ELR (cell line): ENCODE measurements around the gene SPATS2.

Source experiments
- DNase-seq: peaks from one replicate; pipeline ENCODE4 v3.0.0-alpha.2; 2015; ENCODE audit warnings: low read depth

SPATS2 gene

DNA sequence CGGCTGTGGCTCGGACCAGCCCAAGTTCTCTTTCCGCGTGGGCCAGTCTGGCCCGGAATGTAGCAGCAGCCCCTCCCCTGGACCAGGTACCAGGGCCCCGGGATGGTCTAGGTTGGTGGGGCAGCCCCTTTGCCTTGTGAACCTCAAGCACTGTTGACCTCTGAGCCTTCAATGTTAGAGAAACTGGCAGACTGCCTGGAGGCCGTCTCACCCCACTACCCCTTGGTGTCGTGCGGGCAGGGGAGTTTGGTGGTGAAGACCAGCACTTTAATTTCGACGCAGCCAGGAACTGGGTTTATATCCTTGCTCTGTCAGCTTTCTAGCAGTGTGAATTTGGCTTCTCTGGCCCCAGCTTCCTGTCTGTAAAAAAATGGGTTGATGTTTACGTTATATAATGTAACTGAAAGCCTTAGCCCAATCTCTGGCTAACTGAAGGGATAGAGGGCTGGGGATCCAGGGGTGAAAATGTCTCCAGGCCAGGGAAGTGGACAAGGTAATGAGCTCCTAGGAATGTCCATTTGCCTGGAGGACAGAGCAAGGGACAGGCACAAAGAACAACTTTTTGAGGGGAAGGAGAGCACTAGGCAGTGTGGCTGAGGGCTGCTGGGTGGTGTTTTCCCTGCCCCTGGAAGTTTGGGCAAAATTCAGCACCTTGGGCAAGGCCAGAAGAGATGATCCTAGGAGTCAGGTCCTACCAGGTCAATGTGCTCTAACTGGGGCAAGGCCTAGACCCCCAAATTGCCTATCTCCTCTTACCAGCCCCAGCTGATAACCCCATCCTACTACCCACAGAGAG, 189.3 kb downstream of the SPATS2 start:
- no peak for DNase-seq

DNA sequence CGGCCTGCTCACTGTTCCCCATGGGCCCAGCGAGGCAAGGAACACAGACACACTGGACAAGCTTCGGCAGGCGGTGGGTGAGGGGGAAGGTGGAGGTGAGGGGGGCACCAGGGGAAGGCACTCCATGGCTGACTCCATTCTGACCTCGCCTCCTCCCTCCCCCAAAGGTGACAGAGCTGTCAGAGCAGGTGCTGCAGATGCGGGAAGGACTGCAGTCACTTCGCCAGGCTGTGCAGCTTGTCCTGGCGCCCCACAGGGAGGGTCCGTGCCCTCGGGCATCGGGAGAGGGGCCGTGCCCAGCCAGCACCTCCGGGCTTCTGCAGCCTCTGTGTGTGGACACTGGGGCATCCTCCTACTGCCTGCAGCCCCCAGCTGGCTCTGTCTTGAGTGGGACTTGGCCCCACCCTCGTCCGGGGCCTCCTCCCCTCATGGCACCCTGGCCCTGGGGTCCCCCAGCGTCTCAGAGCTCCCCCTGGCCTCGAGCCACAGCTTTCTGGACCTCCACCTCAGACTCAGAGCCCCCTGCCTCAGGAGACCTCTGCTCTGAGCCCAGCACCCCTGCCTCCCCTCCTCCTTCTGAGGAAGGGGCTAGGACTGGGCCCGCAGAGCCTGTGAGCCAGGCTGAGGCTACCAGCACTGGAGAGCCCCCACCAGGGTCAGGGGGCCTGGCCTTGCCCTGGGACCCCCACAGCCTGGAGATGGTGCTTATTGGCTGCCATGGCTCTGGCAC, 190.1 kb downstream of the SPATS2 start:
- DNase-seq = no peak

DNA sequence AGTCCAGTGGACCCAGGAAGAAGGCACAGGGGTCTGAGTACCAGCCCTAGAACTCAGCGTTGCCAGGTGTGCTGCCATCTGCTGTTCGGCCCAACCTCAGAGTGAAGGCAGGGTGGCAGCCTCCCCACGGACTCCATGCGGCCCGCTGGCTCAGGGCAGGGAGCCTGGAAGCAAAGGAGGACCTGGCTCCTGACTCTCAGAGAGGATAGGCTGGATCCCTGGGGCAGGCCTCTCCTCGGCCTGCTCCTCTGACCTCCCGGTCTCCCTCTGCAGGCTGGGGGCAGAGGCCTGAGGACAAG, 190.6 kb downstream of the SPATS2 start:
- no peak for DNase-seq

DNA sequence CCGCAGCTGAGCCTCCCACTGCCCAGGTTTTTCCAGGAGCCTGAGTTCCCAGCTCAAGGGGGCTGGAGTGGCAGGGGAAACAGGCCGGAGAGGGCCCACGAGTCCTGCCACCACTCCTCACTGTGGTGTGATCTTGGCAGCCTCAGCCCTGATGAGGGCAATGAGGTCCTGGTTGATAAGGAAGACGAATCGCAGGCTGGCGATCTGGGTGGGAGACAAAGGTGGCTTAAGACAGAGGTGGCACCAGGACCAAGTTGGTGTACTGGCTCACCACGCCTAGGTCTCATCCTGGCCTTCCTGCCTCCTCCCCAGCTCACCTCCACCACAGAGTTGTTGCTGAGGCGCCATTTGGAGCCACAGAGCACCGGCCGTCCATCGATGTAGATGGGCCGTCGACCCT, 191.3 kb downstream of the SPATS2 start:
- no peak for DNase-seq

DNA sequence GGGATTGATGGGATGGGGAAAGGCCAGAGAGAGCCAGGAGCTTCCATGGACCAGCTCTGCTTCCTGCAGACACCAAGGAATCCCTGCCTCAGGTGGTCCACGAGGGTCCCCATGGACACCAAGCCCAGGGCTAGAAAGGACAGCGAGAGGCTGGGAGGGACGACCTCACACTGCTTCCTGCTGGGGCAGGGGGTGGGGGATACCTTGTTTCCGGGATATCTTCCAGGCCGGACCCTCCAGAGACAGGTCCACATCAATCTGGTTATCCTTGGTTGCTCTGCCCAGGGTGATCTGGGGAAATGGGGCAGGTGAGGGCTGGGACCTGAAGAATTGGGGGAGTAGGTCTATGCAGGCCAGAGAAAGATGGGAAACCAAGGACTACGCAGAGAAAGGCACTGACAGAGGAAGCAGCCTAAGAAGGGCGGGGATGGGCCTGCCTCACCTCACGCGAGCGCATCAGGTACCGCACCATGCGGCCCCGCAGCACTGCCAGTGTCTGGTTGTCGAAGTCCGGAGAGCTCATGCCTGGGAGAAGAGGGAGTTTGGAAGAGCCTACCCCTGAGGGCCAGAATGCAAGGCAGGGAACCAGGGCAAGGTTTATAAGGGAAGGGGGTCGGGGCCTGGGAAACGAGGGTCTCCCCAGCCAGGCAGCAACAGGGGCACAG, 191.9 kb downstream of the SPATS2 start:
- DNase-seq = no peak

DNA sequence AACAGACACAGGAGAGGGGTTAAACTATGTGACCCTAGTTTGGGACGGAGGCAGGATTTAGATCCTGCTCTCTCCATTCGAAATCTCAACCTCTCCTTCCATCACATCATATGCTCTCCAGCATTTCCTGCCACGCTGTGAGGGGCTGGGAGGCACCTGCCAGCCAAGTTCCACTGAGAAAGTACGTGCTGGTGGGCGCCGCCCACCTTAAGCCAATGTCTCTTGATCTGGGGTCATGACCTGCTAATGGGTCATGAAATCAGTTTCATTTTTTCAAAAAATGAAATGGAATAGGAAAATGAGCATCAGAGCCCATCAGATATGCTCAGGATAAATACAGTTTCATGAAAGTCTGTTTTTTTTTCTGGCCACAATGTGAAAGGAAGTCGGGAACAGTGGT, 193.4 kb downstream of the SPATS2 start:
- DNase-seq = no peak

DNA sequence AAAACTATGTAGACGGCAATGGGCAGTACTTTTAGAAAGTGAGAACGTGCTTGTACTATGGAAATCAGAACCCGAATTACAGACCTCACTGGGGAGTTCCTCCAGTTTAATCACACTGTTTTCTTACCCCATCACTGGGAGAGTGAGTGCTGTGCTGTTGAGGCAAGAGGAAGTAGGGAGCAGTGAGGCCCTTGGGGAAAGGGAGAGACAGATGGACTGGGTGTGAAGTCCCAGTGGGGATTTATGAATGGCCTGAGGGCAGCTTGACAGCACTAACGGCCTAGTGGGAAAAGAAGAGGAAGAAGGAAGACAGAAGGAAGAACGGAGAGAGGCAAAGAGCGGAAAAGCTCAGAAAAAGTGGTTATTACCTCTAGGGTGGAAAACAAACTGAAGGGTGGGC, 195.0 kb downstream of the SPATS2 start:
- no peak for DNase-seq

DNA sequence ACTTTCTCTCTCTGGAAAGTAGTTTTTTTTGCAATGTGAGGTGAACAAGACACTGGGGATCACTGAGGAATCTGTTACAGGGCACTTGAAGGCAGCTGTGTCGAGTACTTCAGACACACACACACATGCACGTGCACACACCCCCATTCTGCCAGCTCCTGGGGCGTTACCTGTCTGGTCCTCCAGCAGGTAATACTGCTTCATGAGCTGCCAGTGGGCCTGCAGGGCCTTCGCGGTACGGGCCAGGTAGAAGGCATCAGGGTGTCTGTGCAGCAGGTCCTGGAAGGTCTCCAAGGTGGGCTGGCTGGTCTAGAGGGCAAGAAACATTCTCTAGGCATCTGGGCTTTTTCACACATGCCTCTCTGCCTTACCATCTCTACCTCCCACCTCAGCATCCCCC, 195.6 kb downstream of the SPATS2 start:
- no peak for DNase-seq

DNA sequence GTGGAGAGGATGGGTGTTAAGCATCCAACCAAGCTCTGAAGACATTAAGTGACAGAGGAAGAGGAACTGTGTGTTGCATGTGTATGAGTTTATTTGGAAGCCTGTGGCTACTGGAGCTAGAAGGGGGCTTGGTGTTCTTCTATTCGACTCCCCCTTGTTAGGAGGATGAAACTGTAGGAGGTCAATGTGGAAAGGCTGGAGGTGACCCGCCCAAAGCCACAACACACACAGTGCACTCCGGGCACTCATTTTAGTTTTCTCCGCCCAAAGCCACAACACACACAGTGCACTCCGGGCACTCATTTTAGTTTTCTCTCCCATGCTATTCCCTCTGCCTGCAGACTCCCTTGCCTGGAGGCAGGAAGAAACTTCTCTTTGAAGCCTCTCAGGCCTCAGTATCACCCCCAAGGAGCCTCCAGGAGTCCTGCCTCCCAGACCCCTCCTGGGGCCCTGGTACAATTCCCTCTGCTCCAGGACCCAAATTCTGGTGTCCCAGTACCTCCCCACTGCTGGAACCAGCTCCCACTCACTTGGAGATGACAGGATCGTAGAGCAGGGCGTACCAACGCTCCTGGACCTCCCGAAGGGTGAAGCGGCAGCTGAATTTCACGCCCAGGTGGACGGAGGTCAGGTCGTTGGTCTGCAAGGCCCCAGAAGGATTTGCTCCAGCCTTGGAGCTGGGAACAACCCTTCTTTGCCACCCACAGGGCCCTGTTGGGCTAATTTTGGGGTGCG, 196.9 kb downstream of the SPATS2 start:
- no peak for DNase-seq

DNA sequence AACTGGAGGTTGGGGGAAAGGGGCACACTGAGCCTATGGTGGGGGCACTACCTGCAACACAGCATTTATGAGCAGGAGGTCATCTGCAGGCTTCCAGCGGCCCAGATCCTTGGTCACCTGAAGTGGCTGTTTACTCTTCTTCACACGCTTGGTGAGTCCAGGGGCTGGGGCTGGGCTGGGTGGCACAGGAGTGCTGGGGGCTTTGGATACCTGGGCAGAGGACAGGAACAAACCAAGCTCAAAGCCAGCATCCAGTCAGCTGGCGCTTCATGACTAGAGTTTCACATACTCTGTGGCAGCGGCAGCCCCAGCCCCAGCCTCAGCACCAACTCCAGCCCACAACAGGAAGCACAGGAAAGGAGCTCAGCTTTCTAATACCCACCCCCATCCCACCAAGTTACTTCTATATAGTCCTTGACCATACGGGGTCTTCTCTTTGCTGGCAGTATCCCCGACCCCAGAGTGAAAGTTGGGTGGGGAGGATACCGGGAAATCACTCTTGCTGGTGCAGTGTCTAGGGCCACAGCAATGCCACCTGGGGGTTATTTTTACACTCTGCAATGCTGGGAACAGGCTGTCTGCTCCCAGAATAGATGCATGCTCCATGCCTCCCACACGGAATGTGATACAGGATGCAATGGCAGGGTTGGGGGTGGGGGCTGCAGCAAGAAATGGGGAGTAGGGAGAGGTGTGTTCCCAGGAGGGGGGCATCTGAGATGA, 197.6 kb downstream of the SPATS2 start:
- no peak for DNase-seq

DNA sequence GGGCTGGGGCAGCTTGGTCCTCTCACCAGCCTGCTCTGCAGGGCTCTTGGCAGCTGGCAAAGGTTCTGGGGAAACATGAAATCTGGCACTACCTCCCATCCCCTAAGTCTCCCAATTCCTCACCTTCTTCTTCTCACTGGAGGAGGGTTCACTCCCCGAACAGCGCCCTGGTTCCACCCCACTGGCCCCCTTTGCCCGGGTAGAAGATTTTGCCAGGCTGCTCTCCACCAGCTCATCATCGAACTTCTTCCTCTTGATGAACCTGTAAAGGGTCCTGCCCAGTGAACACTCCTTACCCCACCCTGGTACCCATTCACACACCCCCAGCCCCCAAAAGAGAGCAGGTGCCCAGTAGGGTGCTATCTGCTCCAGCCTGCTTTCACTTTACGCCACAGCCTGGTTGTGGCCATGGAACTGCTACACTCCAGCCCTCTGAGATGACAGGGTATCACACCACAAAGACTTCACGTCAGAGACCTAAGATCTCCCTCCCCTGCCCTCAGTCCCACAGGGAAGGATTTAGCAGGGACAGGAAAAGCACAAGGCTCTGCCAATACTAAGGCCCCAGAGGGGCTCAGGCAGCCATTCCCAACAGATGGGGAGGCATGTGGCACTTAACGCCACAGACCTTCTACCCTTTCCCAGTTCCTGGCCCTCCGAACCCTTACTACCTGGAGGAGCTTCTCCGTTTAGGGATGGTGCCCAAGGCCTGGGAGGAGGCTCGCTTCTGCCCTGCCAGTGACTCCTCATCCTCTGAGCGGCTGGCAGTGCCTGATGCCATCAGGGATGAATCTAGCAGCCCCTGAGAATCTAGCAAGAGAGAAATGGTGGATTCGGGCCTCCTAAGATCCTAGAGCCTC, 198.4 kb downstream of the SPATS2 start:
- DNase-seq = no peak

DNA sequence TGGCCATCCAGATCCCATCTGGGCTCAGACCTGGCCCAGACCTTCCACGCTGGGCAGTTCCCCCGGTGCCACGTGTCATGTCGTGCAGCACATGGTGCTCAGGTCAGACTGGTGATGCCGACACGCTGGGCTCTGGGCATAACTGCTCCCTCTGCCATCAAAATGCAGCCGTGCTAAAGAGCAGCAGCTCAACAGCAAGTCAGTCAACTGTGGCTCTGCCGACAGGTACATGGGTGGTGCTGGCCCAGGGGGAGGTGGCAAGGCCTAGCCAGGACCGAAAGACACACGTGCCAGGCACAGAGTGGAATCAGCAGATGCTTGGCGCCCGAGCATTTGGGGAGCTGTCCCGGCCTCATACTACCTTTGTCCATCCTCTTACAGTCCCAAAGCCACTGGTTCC, 199.1 kb downstream of the SPATS2 start:
- no peak for DNase-seq

DNA sequence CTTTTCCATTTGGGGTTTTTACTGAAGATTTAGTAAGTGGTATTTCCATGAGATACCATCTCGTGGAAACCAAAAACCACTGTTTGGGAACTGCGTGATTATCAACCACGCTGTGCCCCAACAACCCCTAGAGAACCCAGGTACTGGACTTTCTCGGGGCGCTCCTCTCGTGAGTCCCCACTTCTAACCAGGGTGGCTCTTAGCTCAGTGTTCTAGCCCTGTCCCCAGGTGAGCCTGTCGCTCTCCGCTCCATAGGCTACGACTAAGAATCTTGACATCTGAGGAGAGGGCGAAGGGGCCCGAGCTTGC, 200.0 kb downstream of the SPATS2 start:
- DNase-seq = no peak

DNA sequence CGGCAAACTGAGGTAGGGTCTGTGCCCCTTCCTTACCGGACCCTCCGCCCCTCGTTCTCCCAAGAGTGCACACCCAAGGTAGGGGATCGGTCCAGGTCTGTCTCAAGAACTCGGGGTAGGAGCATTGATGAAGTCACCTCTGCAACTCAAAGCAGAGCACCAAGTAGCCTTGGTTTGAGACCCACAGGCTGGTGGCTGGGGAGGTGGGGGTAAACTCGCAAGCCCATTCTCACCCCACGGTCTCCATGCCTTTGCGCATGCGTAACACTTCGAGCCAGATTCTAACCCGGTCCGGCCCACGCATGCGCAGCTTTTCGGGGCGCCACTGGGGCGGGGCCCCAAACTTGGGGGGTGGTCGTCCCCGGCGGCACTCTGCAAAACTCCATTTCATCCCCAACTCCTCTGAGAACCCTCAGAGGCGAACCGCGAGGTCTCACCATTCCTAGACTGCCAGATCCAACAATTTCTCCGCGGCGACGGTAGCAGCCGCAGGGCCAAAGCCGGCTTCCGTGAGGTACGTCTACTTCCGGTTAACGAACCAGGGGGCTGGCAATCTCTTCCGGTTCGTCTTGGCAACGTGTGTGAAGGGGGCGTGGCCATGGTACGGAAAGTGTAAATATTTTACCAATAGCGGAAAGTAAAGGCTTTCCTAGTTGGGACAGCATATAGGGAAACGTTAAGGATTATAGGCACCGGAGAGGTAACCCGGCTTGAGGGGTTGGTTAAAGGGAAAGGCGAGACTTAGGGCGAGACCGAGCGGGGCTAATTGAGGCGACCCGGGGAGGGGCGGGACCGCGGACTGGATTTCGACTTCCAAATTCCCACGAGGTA, 200.6 kb downstream of the SPATS2 start, which contains the start of gene MCRS1:
Gene MCRS1, minus strand, starts transcription at position 532 of the 831 bp plus-strand sequence. CDS start 1,411 bp downstream, outside the sequence.
- peak; percentile 96 for DNase-seq

DNA sequence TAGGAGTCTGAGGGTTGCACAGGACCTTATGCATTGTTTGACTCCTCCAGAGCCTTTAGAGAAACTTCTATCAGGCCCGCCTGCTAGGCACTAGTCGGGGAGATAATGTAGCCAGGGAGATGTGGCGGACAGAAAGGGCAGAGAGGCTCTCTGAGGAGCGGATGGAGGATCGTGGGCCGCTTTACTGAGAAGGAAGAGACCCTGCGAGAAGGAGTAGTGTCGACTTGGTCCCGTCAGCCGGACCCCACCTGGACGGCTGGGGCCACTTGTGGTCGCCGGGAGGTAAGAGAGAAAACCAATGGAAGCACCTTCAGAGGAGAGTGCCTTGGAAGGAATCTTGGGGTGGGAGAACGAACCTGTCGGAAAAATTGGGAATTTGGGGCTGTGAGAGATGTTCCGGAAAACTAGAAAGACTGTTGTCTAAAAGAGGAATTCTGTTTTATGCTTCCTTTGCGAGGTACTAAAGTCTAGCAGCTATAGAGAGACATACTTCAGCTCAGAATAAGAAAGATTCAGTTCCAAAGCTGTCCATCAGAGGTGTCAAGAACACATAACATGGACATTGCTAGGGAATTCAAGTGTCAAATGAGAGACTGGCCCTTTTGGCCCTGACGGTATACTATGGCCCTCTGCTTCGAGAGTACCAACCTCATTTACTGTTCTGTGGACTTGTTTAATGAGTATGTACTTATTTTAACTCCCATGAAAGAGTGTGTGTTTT, 201.3 kb downstream of the SPATS2 start:
- DNase-seq = peak; percentile 41
